HEK293 (cell line): ENCODE measurements around the gene MICU2.

Experiments
- CTCF ChIA-PET: fragments of 350-600 bp; formaldehyde crosslinking; extraction: SDS; loops from one replicate; lab custom pipeline; 2021; ENCODE audit warnings: antibody characterized with exemption; lab: Yijun Ruan, JAX
- POLR2A ChIA-PET: fragments of 300-600 bp; formaldehyde crosslinking; extraction: SDS; loops from one replicate; lab custom pipeline; 2020; ENCODE audit warnings: antibody characterized with exemption, inconsistent platforms; lab: Yijun Ruan, JAX
- H3K27ac ChIP-seq: fragments of 200-500 bp; sonication (Bioruptor generic); 2 replicates; pipeline ENCODE4 v1.5.1; 2014; ENCODE audit warnings: low read depth, low read length, control low read depth, inconsistent platforms; ENCODE audit errors: extremely low read depth
- H3K36me3 ChIP-seq, 2 experiments: fragments of 200-500 bp in 1 of 2; sonication (Bioruptor generic) in 1 of 2; 1 replicate in 1 of 2; 2 replicates in 1 of 2; pipeline ENCODE4 v1.5.1; 2014 to 2017; ENCODE audit warnings: inconsistent platforms in 2 of 2, low read length in 2 of 2; ENCODE audit not compliant: control insufficient read depth in 2 of 2, insufficient read depth in 1 of 2
- H3K4me1 ChIP-seq: fragments of 200-500 bp; sonication (Bioruptor generic); 2 replicates; pipeline ENCODE4 v1.5.1; 2014; ENCODE audit warnings: mild to moderate bottlenecking, low read length, inconsistent platforms; ENCODE audit not compliant: control insufficient read depth, insufficient read depth
- H3K4me3 ChIP-seq: 2 replicates; pipeline ENCODE4 v1.5.1; 2011; ENCODE audit warnings: low read depth, mild to moderate bottlenecking, control low read depth, low read length, moderate library complexity
- H3K9me3 ChIP-seq: fragments of 200-500 bp; sonication (Bioruptor generic); 2 replicates; pipeline ENCODE4 v1.5.1; 2014; ENCODE audit warnings: low read depth, low read length, inconsistent platforms; ENCODE audit not compliant: control insufficient read depth, insufficient read depth
- BCL11A ChIP-seq: fragments of 450-650 bp; formaldehyde crosslinking; IDR thresholded peaks from 2 replicates; pipeline ENCODE4 v1.5.1; 2016; ENCODE audit warnings: low read depth, missing biosample characterization, missing genetic modification characterization
- BCL11B ChIP-seq: fragments of 450-650 bp; formaldehyde crosslinking; IDR thresholded peaks from 2 replicates; pipeline ENCODE4 v1.5.1; 2016; ENCODE audit warnings: low read depth, missing biosample characterization, missing genetic modification characterization
- FEZF1 ChIP-seq: fragments of 450-650 bp; formaldehyde crosslinking; IDR thresholded peaks from 2 replicates; pipeline ENCODE4 v1.5.1; 2016; ENCODE audit warnings: missing biosample characterization, missing genetic modification characterization
- GLI4 ChIP-seq: fragments of 450-650 bp; formaldehyde crosslinking; IDR thresholded peaks from 2 replicates; pipeline ENCODE4 v1.5.1; 2016; ENCODE audit warnings: missing biosample characterization, missing genetic modification characterization
- ZNF121 ChIP-seq: fragments of 450-650 bp; formaldehyde crosslinking; IDR thresholded peaks from 2 replicates; pipeline ENCODE4 v1.5.1; 2016; ENCODE audit warnings: missing biosample characterization, missing genetic modification characterization
- ZNF16 ChIP-seq: fragments of 450-650 bp; formaldehyde crosslinking; IDR thresholded peaks from 2 replicates; pipeline ENCODE4 v1.5.1; 2016; ENCODE audit warnings: low read depth, missing biosample characterization, missing genetic modification characterization
- ZNF214 ChIP-seq: fragments of 450-650 bp; formaldehyde crosslinking; IDR thresholded peaks from 2 replicates; pipeline ENCODE4 v1.5.1; 2017; ENCODE audit warnings: missing biosample characterization, mild to moderate bottlenecking, missing genetic modification characterization, borderline replicate concordance
- ZNF341 ChIP-seq: fragments of 450-650 bp; formaldehyde crosslinking; IDR thresholded peaks from 2 replicates; pipeline ENCODE4; 2016; ENCODE audit warnings: low read depth, missing biosample characterization, missing genetic modification characterization
- ZNF404 ChIP-seq: fragments of 450-650 bp; formaldehyde crosslinking; IDR thresholded peaks from 2 replicates; pipeline ENCODE4 v1.5.1; 2017; ENCODE audit warnings: missing biosample characterization, missing genetic modification characterization
- ZNF433 ChIP-seq: fragments of 450-650 bp; formaldehyde crosslinking; IDR thresholded peaks from 2 replicates; pipeline ENCODE4 v1.5.1; 2016; ENCODE audit warnings: missing biosample characterization, missing genetic modification characterization, low read depth
- ZNF555 ChIP-seq: fragments of 450-650 bp; formaldehyde crosslinking; conservative IDR thresholded peaks from 2 replicates; pipeline ENCODE4 v1.5.1; 2017; ENCODE audit warnings: missing biosample characterization, mild to moderate bottlenecking, missing genetic modification characterization, inconsistent platforms
- ZNF560 ChIP-seq: fragments of 450-650 bp; formaldehyde crosslinking; IDR thresholded peaks from 2 replicates; pipeline ENCODE4 v1.5.1; 2017; ENCODE audit warnings: missing biosample characterization, missing genetic modification characterization, borderline replicate concordance
- ZNF596 ChIP-seq: fragments of 450-650 bp; IDR thresholded peaks from 2 replicates; pipeline ENCODE4 v1.5.0; 2018; ENCODE audit warnings: missing biosample characterization, mild to moderate bottlenecking, missing genetic modification characterization, moderate library complexity
- ZNF658 ChIP-seq: fragments of 450-650 bp; formaldehyde crosslinking; IDR thresholded peaks from 2 replicates; pipeline ENCODE4; 2016; ENCODE audit warnings: missing biosample characterization, missing genetic modification characterization
- ZNF76 ChIP-seq: fragments of 450-650 bp; formaldehyde crosslinking; IDR thresholded peaks from 2 replicates; pipeline ENCODE4; 2016; ENCODE audit warnings: low read depth, missing biosample characterization, missing genetic modification characterization, borderline replicate concordance
- ZNF830 ChIP-seq: fragments of 450-650 bp; IDR thresholded peaks from 2 replicates; pipeline ENCODE4 v1.5.0; 2018; ENCODE audit warnings: missing biosample characterization, missing genetic modification characterization, low read depth, mild to moderate bottlenecking, moderate library complexity
- ZNF837 ChIP-seq: fragments of 450-650 bp; formaldehyde crosslinking; IDR thresholded peaks from 2 replicates; pipeline ENCODE4 v1.5.1; 2016; ENCODE audit warnings: missing biosample characterization, missing genetic modification characterization
- TF ChIP-seq, protein P1 (sequence below): fragments of 450-650 bp; formaldehyde crosslinking; IDR thresholded peaks from 2 replicates; pipeline ENCODE4 v1.5.1; 2016; ENCODE audit warnings: missing biosample characterization, missing genetic modification characterization, borderline replicate concordance
- TF ChIP-seq, protein P2 (sequence below): fragments of 450-650 bp; formaldehyde crosslinking; IDR thresholded peaks from 2 replicates; pipeline ENCODE4 v1.5.1; 2017; ENCODE audit warnings: missing biosample characterization, missing genetic modification characterization
- TF ChIP-seq, protein P3 (sequence below): fragments of 450-650 bp; formaldehyde crosslinking; IDR thresholded peaks from 2 replicates; pipeline ENCODE4 v1.5.1; 2016; ENCODE audit warnings: missing biosample characterization, missing genetic modification characterization
- TF ChIP-seq, protein P4 (sequence below): fragments of 450-650 bp; formaldehyde crosslinking; IDR thresholded peaks from 2 replicates; pipeline ENCODE4 v1.5.1; 2016; ENCODE audit warnings: missing biosample characterization, missing genetic modification characterization
- TF ChIP-seq, protein P5 (sequence below): fragments of 450-650 bp; formaldehyde crosslinking; IDR thresholded peaks from 2 replicates; pipeline ENCODE4 v1.5.1; 2016; ENCODE audit warnings: missing biosample characterization, missing genetic modification characterization
- TF ChIP-seq, protein P6 (sequence below): fragments of 450-650 bp; formaldehyde crosslinking; IDR thresholded peaks from 2 replicates; pipeline ENCODE4 v1.5.1; 2016; ENCODE audit warnings: missing biosample characterization, missing genetic modification characterization

MICU2 gene

DNA sequence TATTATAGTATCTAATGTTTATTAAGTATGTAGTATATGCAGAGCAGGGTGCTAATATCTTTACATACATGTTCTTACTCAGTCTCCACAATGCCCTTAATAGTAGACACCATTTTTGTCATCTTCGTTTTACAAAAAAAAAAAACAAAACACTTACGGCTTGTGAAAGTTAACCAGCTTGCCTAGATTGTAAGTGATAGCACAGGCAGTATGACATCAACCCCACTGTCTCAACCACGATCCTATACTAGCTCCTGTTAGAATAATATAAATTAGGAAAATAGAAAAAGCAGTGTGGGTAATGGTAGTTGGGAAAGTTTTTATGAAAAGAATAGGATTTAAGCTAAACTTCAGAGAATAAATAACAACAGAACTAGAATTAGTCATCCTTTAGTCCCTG lies 34.3 kb downstream of the MICU2 start (continued):
- TF ChIP-seq, protein P1, sequence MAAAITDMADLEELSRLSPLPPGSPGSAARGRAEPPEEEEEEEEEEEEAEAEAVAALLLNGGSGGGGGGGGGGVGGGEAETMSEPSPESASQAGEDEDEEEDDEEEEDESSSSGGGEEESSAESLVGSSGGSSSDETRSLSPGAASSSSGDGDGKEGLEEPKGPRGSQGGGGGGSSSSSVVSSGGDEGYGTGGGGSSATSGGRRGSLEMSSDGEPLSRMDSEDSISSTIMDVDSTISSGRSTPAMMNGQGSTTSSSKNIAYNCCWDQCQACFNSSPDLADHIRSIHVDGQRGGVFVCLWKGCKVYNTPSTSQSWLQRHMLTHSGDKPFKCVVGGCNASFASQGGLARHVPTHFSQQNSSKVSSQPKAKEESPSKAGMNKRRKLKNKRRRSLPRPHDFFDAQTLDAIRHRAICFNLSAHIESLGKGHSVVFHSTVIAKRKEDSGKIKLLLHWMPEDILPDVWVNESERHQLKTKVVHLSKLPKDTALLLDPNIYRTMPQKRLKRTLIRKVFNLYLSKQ (tag by site-specific recombination) = no peak
- TF ChIP-seq ZNF121 (tag by site-specific recombination) (no peak), ZNF214 (tag by site-specific recombination) (no peak)

DNA sequence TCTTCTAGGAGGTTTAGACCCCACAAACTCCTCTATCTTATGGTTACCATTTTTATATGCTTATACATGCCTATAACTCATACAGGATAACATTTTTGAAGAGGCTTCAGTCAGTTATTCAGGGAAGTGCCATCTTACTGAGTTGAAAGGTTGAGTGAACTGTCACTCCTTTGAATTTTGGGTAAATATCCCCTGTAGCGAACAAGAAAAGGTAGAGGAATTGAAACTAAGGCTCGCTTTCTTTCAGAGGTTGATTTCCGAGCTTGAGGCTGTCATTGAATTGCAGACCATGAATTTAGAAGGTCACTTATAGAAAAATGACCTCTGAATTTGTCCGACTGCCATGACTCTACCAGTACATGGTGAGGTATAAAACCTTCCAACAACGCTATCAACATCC lies 35.1 kb downstream of the MICU2 start:
- TF ChIP-seq GLI4 (tag by site-specific recombination) (no peak), ZNF16 (tag by site-specific recombination) (no peak), ZNF404 (tag by site-specific recombination) (no peak), ZNF837 (no peak)
- TF ChIP-seq, protein P2, sequence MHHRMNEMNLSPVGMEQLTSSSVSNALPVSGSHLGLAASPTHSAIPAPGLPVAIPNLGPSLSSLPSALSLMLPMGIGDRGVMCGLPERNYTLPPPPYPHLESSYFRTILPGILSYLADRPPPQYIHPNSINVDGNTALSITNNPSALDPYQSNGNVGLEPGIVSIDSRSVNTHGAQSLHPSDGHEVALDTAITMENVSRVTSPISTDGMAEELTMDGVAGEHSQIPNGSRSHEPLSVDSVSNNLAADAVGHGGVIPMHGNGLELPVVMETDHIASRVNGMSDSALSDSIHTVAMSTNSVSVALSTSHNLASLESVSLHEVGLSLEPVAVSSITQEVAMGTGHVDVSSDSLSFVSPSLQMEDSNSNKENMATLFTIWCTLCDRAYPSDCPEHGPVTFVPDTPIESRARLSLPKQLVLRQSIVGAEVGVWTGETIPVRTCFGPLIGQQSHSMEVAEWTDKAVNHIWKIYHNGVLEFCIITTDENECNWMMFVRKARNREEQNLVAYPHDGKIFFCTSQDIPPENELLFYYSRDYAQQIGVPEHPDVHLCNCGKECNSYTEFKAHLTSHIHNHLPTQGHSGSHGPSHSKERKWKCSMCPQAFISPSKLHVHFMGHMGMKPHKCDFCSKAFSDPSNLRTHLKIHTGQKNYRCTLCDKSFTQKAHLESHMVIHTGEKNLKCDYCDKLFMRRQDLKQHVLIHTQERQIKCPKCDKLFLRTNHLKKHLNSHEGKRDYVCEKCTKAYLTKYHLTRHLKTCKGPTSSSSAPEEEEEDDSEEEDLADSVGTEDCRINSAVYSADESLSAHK (tag by site-specific recombination) = no peak
- Histone ChIP-seq H3K9me3 (no peaks in the 10 kb centered on the region), H3K4me3 (no peak overlapping the region), H3K4me1 (no peaks in the 10 kb centered on the region), H3K36me3 (peaks cover 0 to 21% of the 10 kb centered on the region in 2 experiments; a peak in 1 of 3 replicates), H3K27ac (no peak overlapping the region)
- ChIA-PET CTCF (interaction anchor here (1.6 kb wide), 1 partner anchor 11 kb away, joined by 4 read pairs; no protein-coding TSS in a partner anchor), POLR2A (no interaction called here)

DNA sequence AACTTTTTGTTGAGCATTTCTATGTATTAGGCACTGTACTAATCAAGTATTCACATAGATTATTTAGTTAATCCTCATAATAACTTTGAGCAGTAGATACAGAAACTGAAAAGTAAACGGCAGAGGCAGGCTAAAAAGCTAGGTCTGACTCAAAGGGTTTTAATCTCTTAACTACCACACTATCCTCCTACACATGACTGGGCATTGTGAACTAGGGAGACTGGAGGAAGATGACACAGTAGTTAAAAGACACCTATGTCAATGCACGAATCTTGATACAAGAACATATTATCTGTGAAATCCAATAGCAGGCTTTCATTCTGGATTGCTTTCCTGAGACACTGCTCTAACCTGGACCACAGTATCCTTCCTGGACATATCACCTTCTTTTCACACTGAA lies 36.3 kb downstream of the MICU2 start:
- H3K4me1 ChIP-seq = no peaks in the 10 kb centered on the region
- POLR2A ChIA-PET = no interaction called here
- CTCF ChIA-PET = interaction anchor here (0.5 to 1.6 kb wide), 2 partner anchors 9 to 66 kb away, joined by 3 to 4 read pairs; no protein-coding TSS in a partner anchor
- no peaks in the 10 kb centered on the region for H3K9me3 ChIP-seq
- H3K4me3 ChIP-seq = no peak overlapping the region
- no peak overlapping the region for H3K27ac ChIP-seq
- H3K36me3 ChIP-seq = peaks cover under 1 to 25% of the 10 kb centered on the region in 2 experiments; a peak in 2 of 3 replicates
- no peak for TF ChIP-seq ZNF560 (tag by site-specific recombination)
- no peak for TF ChIP-seq BCL11B (tag by site-specific recombination)
- no peak for TF ChIP-seq ZNF76
- no peak for TF ChIP-seq ZNF433 (tag by site-specific recombination)
- no peak for TF ChIP-seq BCL11A (tag by site-specific recombination)
- TF ChIP-seq ZNF555 (tag by site-specific recombination) = no peak
- no peak for TF ChIP-seq ZNF658 (tag by site-specific recombination)
- TF ChIP-seq, protein P3, sequence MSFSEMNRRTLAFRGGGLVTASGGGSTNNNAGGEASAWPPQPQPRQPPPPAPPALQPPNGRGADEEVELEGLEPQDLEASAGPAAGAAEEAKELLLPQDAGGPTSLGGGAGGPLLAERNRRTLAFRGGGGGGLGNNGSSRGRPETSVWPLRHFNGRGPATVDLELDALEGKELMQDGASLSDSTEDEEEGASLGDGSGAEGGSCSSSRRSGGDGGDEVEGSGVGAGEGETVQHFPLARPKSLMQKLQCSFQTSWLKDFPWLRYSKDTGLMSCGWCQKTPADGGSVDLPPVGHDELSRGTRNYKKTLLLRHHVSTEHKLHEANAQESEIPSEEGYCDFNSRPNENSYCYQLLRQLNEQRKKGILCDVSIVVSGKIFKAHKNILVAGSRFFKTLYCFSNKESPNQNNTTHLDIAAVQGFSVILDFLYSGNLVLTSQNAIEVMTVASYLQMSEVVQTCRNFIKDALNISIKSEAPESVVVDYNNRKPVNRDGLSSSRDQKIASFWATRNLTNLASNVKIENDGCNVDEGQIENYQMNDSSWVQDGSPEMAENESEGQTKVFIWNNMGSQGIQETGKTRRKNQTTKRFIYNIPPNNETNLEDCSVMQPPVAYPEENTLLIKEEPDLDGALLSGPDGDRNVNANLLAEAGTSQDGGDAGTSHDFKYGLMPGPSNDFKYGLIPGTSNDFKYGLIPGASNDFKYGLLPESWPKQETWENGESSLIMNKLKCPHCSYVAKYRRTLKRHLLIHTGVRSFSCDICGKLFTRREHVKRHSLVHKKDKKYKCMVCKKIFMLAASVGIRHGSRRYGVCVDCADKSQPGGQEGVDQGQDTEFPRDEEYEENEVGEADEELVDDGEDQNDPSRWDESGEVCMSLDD (tag by site-specific recombination) = no peak
- TF ChIP-seq, protein P4, sequence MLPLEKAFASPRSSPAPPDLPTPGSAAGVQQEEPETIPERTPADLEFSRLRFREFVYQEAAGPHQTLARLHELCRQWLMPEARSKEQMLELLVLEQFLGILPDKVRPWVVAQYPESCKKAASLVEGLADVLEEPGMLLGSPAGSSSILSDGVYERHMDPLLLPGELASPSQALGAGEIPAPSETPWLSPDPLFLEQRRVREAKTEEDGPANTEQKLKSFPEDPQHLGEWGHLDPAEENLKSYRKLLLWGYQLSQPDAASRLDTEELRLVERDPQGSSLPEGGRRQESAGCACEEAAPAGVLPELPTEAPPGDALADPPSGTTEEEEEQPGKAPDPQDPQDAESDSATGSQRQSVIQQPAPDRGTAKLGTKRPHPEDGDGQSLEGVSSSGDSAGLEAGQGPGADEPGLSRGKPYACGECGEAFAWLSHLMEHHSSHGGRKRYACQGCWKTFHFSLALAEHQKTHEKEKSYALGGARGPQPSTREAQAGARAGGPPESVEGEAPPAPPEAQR = no peak
- no peak for TF ChIP-seq ZNF830 (tag by site-specific recombination)
- TF ChIP-seq ZNF341 (tag by site-specific recombination) = no peak
- no peak for TF ChIP-seq ZNF596 (tag by site-specific recombination)
- TF ChIP-seq, protein P5, sequence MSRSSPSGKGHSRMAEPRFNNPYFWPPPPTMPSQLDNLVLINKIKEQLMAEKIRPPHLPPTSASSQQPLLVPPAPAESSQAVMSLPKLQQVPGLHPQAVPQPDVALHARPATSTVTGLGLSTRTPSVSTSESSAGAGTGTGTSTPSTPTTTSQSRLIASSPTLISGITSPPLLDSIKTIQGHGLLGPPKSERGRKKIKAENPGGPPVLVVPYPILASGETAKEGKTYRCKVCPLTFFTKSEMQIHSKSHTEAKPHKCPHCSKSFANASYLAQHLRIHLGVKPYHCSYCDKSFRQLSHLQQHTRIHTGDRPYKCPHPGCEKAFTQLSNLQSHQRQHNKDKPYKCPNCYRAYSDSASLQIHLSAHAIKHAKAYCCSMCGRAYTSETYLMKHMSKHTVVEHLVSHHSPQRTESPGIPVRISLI = no peak
- no peak for TF ChIP-seq FEZF1 (tag by site-specific recombination)
- TF ChIP-seq, protein P6, sequence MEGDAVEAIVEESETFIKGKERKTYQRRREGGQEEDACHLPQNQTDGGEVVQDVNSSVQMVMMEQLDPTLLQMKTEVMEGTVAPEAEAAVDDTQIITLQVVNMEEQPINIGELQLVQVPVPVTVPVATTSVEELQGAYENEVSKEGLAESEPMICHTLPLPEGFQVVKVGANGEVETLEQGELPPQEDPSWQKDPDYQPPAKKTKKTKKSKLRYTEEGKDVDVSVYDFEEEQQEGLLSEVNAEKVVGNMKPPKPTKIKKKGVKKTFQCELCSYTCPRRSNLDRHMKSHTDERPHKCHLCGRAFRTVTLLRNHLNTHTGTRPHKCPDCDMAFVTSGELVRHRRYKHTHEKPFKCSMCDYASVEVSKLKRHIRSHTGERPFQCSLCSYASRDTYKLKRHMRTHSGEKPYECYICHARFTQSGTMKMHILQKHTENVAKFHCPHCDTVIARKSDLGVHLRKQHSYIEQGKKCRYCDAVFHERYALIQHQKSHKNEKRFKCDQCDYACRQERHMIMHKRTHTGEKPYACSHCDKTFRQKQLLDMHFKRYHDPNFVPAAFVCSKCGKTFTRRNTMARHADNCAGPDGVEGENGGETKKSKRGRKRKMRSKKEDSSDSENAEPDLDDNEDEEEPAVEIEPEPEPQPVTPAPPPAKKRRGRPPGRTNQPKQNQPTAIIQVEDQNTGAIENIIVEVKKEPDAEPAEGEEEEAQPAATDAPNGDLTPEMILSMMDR (tag by site-specific recombination) = no peak
